GM18505 (cell line): ENCODE data around the gene POC1B.

Experiments
- ATAC-seq: cut with Tn5 transposase; IDR thresholded peaks from one replicate; pipeline ENCODE4 v1.9.1; 2021; ENCODE audit not compliant: unreplicated experiment
- POLR2A ChIP-seq: IDR thresholded peaks from 4 replicates; pipeline ENCODE4 v1.6.1; 2011; ENCODE audit warnings: borderline replicate concordance; ENCODE audit not compliant: insufficient read depth, insufficient read length; ENCODE audit errors: extremely low read depth

POC1B gene

GRCh38 chr12:89400415-89400814 lies 125.4 kb downstream of the POC1B start:
- ATAC-seq = no peak
- TF ChIP-seq POLR2A = no peak

GRCh38 chr12:89395712-89396111 lies 130.1 kb downstream of the POC1B start:
- ATAC-seq = no peak
- TF ChIP-seq POLR2A = no peak

GRCh38 chr12:89393551-89394121 lies 132.2 kb downstream of the POC1B start:
- no peak for ATAC-seq
- TF ChIP-seq POLR2A = no peak

- no peak for TF ChIP-seq POLR2A
- ATAC-seq = no peak
Observed at GRCh38 chr12:89392391-89392790, 133.5 kb downstream of the POC1B start.

- ATAC-seq = no peak
- TF ChIP-seq POLR2A = no peak
Observed at GRCh38 chr12:89391726-89392336, 134.0 kb downstream of the POC1B start.

- no peak for TF ChIP-seq POLR2A
- ATAC-seq = no peak
Observed at GRCh38 chr12:89390802-89391673, 134.8 kb downstream of the POC1B start.

GRCh38 chr12:89389755-89390661 lies 135.8 kb downstream of the POC1B start:
- TF ChIP-seq POLR2A = no peak
- no peak for ATAC-seq

- no peak for TF ChIP-seq POLR2A
- ATAC-seq = no peak
Observed at GRCh38 chr12:89386138-89386537, 139.7 kb downstream of the POC1B start.

- no peak for TF ChIP-seq POLR2A
- no peak for ATAC-seq
Observed at GRCh38 chr12:89384807-89385206, 141.0 kb downstream of the POC1B start.

- no peak for ATAC-seq
Observed at GRCh38 chr12:89384050-89384758, 141.6 kb downstream of the POC1B start.

GRCh38 chr12:89383235-89384049 lies 142.4 kb downstream of the POC1B start:
- ATAC-seq = no peak
- no peak for TF ChIP-seq POLR2A

More at GRCh38 chr12:89384050-89384758, 141.6 kb downstream of the POC1B start:
- no peak for TF ChIP-seq POLR2A

GRCh38 chr12:89382328-89382727 lies 143.5 kb downstream of the POC1B start:
- no peak for ATAC-seq
- no peak for TF ChIP-seq POLR2A

- ATAC-seq = no peak
- no peak for TF ChIP-seq POLR2A
Observed at GRCh38 chr12:89379839-89380467, 145.9 kb downstream of the POC1B start.
